GM19043 (cell line): Measurements from ENCODE around the gene TENM4.
"Not testable (repeated sequence)": the region's sequence is repeated elsewhere in the genome, so short reads cannot be mapped to it uniquely, and the experiment has no call there.

Experiments
- ATAC-seq: cut with Tn5 transposase; IDR thresholded peaks from one replicate; pipeline ENCODE4 v1.9.1; 2021; ENCODE audit warnings: low read depth; ENCODE audit not compliant: unreplicated experiment

TENM4 gene

DNA sequence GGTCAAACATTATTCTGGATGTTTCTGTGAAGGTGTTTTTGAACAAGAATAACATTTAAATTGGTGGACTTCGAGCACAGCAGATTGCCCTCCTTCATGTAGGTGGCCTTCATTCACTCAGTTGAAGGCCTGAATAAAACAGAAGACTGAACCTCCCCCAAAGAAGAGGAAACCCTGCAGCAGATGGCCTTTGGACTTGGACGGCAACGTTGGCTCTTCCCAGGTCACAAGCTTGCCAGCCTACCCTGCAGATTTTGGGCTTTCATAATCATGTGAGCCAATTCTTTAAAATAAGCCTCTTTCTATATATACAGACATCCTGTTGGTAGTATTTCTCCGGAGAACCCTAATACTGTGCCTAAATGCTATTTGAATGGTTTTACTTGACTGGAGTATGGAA, 434.0 kb downstream of the TENM4 start:
- no peak for ATAC-seq

DNA sequence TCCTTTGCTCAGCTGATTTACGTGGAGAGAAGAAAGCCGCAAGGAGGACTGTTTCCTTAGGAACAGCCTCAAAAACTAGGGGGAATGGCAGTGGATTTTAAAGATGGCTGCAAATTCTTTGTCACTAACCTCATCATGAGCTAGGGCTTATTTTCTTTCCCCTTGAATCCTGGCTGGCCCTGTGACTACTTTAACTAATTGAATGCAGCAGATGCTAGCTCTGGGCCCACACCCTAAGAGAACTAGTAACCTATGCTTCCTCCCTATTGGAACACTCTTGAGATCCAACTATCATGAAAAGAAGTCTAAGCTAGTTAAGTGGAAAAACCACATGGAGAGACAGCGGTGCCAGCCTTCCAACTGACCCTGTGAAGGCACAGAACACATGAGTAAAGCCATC, 444.8 kb downstream of the TENM4 start:
- no peak for ATAC-seq

DNA sequence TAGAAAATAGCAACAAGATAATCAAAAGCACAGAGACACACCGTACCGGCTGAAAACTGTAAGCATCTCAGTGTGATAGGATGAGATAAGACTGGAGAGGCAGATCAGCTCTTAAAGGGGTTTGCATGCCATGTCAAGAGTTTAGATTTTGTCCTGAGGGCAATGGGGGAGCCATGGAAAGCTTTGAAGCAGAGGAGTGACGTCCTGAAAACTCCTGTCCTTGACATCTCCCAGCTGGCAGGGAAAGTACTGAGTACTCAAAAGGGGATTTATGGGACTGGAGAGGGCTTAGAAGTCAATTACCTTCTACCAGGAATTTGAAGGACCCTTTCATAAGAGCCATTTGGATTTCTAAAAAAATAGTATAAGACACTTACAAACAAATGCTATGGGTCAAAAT, 445.7 kb downstream of the TENM4 start:
- ATAC-seq = no peak

DNA sequence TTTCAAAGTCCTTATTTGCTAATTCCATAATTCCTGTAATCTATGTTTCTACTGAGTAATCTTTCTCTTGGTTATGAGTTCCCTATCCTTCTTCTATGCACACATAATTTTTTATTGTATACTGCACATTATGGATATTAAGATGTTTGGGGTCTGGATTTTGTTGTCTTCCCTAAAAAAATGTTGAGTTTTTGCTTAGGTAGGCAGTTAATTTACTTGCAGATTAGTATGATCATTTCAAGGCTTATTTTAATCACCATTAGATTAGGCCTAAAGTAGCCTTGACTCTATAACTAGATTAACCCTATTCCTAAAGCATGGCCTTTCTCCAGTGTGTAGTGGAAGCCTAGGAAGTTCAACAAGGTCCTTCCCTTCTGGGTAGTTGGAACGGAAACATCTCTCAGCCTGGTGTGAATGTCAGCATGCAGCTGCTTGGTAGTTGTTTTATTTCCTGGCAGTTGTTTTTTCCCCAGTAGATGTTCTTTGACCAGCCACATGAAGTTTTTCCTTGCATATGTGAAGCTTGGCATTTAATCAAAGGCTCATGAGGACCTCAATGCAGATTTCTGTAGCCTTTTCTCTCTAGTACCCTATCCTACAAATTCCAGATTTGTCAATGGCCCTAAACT, 446.9 kb downstream of the TENM4 start:
- no peak for ATAC-seq

DNA sequence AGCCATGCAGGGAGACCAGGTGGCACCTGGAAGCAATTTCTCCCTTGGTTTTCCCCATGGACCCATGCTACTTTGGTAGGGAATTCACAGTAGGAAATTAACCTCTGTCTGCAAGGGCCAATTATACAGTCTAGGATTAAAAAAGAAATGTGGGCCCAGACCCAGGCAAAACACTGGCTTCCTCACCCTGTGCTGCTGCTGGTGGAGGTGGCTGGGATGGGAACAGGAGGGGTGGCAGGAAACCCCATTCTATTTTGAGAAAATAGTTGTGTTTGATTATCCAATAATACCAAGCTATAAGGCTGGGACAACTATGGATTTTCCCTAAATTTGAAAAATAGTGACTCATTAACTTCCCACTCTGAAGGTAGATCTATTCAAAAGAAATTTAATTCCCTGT, 449.1 kb downstream of the TENM4 start:
- no peak for ATAC-seq

DNA sequence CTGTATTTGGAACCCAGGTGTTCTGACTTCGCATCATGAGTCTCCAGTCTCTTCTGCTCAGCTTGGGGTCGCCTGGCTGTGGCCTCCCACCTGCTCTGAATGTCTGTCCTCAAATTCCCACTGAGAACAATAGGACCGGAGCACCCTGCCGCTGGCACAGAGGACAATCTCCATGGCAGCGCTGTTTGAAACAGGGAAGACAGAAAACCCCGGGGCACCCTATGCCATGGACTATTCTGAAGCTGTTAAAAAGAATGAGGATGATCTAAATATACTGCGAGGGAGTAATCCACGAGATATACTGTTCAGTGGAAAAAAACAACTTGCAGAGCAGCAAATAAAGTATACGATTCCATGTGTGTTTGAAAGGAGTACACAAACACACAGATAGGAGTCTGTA, 450.6 kb downstream of the TENM4 start:
- ATAC-seq = no peak

DNA sequence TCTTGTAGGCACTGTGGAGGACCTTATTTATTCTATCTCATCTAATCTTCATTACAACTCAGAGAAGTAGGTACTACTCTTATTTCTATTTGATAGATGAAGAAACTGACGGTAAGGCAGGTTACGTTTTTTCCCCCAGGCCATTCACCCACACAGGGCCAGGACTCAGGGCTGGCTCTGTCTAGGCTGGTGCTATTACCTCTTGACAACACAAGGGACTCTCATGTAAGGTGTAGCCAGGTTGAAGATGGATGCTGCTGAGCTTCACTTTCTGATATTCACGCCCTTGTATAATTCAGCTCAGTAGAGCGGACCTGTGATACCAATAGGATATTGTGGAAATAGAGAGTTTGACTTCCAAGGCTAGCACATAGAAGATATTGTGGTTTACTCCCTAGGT, 453.1 kb downstream of the TENM4 start:
- ATAC-seq = no peak

DNA sequence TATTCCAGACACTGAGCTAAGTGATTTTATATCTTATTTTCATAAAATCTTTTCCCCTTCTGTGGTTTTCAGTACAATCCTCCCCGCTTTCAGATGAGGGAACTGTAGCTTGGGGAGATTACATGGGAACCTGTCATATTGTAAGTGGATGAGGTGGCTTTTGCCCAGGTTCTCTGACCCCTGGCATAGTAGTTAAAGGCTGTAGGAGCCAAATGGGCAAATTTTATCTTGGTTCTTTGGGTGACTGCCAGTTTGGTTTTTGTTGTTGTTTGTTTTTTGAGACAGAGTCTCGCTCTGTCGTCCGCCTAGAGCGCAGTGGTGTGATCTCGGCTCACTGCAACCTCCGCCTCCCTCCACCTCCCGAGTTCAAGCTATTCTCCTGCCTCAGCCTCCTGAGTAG, 454.5 kb downstream of the TENM4 start:
- no peak for ATAC-seq

DNA sequence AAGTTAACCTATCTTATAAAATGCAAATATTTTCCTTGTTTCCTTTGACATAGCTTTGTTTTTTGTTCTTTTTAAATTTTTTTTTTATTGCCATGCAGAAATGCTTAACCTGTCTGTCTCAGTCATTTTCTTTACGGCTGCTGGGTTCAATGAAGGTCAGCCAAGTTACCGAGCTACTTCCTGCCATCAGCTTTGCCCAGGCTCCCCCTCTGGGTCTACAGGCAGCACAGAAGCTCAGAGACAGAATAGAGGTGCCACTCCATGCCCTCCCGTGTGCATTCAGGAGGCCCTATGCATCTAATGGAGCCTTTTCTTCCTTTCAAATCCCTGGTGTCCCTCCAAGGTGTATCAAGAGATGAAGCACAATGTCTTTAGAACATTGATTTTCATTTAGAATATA, 455.2 kb downstream of the TENM4 start:
- ATAC-seq = no peak

DNA sequence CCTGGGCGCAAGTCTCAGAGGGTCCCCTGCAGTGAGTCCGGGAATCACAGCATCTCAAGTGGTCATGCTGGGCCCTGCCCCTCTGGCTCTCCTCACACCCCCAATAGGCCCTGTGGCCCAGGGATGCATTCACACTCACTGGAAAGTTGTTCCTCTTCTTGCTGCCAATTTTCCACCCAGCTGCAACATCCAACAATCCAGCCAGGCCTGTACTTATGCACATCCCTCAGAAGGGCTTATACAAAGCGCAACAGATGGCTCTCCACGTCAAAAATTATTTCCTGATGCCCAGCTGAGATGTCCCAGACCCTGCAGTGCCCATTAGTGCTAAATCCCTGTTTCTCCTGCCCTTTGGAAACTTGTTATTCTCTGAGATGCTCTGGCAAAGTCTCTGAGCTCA, 458.4 kb downstream of the TENM4 start:
- no peak for ATAC-seq

DNA sequence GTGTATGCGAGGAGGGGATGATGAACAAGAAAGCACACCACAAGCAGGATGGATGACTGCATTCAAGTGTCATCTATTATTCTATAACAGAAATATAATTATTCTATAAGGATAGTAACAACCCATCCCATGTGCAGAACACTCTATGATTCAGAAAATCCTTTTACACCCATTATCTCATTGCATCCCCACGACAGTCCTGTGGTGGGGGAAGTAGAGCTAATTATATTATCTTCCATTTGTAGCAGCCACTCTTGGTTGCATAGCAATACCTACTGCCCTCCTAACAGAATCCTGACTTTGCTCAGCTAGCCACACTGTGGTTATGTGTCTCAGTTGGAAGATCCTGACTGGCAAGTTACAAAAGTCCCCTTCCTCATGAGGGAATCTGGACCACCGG, 459.7 kb downstream of the TENM4 start:
- ATAC-seq = no peak

DNA sequence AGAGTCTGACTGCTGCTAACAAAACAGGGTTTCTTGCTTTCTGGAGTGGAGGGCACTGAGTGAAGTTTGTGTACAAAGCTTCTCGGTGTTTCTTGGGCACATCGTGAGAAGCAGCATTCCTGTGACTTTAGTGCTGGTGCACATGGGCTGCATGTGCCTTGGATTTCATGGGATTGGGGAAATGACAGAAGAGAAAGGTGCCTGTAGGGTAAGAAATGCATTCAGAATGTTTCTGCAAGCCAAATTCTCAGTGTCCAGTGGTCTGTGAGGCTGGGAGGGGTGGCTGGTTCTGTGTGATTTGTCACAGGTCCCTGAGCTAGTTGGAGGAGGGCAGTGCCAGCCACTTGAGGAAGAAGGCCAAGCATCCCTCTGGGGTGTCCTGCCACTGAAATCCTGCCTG, 462.0 kb downstream of the TENM4 start:
- no peak for ATAC-seq

DNA sequence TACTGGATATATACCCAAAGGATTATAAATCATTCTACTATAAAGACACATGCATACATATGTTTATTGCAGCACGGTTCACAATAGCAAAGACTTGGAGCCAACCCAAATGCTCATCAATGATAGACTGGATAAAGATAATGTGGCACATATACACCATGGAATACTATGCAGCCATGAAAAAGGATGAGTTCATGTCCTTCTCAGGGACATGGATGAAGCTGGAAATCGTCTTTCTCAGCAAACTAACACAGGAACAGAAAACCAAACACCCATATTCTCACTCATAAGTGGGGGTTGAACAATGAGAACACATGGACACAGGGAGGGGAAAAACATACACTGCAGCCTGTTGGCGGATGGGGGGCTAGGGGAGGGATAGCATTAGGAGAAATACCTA, 463.0 kb downstream of the TENM4 start:
- ATAC-seq = not testable (repeated sequence)

DNA sequence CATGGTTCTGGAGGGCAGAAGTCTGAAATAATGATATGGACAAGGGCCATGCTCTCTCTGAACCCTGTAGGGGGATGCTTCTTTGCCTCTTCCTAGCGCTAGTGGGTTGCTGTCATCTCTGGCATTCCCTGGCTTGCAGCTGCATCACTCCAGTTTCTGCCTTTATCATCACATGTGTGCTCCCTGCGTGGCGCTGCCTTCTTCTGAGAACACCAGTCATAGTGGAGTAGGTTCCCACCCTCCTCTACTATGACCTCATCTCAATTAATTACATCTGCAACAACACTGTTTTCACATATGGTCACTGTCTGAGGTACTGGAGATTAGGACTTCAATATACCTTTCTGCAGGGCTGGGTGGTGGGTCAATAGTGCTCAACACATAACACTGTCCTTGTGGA, 463.8 kb downstream of the TENM4 start:
- no peak for ATAC-seq

DNA sequence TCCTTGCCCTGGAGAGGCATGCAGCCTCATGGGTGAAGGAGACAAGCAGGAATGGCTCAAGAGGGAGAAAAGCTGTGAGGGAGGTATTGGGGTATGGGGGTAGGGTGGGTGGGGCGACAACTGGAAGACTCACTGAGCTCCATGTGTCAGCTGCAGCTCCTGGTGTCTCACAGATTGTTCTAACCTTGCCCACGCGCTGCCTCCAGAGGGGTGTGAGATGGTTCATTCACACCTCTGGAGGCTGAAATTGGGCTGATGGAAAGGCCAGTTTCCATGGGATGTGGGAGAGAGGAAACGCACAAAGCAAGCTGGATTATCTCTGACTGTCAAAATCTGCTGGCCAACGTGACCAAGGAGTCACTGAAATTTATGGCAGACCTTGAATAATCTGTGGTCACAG, 465.7 kb downstream of the TENM4 start:
- no peak for ATAC-seq

DNA sequence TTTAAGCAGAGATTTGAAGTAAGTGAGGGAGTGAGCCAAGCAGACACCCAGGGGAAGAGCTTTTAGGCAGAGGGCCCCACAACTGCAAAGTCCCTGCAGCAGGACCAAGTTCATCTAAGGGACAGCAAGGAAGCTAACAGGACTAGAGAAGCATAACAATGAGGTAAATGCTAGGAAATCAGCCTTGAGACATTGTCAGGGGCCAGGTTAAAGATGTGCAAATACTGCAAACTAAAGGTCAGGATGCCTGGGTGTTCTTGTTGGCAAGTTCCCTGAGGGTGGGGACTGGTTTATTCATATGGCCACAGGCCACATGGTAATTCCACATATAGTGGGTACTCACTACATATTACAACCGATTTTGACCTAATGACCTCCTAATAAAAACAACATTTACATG, 467.0 kb downstream of the TENM4 start:
- ATAC-seq = no peak

DNA sequence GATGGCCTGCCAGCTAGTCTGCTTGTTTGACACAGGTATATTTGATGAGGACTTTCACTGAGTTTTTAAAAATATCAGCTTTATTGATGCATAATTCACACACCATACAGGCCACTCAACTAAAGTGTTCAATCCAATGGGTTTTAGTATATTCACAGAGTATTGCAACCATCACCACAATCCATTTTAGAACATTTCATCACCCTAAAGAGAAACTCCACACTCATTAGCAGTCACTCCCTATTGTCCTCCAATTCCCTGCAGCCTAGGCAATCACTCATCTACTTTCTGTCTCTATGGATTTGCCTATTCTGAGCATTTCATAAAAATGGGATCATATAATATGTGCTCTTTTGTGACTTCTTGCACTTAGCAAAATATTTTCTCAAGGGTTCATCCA, 468.2 kb downstream of the TENM4 start:
- ATAC-seq = no peak

DNA sequence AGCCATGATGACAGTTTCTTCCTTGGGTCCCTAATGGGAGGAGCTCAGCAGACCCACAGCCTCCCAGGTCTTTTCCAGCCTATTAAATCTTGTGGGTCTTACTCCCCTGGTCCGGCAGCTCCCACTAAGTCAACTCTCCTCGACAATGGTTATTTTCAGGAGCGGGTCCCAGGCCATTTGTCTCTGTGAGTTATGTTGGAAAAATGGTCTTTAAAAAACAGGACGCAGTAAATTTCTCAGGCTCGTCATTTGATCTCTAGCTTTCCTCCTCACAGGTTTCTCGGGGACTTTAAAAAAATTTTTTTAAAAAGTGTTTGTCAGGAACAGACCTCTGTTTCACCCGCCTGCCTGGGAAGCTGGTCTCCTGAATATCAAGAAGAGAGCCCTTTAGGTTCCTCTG, 468.7 kb downstream of the TENM4 start:
- ATAC-seq = no peak

DNA sequence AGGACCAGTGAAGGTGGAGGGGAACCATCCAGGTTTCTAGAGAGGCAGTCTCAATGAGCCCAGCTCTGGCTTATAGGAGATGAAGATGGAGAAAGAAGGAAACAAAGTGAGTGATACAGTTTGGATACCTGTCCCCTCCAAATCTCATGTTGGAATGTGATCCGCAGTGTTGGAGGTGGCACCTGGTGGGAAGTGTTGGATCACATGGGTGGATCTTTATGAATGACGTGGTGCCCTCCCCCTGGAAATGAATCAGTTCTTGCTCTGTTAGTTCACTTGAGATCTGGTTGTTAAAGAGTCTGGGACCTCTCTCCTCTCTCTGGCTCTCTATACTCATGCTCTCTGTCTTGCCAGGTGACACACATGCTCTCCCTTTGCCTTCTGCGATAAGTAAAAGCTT, 473.0 kb downstream of the TENM4 start:
- ATAC-seq = no peak

DNA sequence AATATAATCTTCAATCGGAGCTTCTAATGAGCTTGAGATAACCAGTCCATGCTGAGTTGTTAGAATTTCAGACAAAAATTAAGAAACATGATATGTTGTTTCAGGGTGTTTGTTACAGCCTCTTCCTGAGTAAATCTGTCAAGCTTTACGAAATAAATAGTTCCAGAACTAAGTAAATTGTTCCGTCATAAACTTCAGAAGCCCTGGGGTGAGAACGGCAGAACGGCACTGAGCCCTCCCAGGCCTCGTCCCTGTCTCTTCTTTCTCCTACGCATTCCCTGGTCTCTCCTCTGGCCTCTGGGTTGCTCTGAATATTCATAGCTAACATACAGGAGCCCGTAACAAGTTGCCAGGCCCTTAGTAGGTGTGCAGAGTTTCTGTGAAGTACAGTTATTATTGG, 475.4 kb downstream of the TENM4 start:
- no peak for ATAC-seq

DNA sequence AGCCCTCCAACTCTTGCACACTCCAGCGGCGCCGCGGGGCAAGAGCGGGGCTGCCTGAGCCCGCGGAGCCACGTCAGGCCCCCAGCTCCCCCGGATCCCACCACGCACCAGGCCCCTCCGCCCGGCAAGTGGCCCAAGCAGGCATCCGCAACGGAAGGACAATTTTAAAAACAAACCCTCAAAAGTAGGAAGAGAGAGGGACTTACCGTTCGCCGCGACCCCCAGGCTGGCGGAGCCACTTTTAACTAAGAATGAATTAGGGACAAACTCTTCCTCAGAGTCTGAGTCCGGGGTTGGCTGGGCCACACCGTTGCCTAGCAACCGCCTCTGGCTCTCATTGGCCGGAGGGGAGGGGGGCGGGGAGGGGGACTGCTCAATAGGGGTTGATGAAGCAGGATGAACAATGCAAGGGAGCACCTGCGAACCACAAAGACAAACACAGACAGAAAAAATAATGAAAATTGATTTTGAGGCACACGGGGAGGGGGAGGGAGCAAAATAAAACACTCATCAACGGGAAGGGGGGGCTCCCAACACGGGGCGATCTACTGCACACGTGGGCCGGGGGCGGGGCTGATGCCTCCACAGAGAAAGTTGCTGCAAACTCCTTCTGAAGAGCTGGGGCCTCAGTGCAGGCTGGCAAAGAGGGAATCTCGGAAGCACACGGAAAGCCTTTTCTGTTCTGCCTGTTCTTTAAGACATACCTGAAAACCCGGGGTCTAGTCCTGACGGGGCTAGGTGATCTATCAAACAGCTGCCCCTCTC, 478.7 kb downstream of the TENM4 start:
- no peak for ATAC-seq

DNA sequence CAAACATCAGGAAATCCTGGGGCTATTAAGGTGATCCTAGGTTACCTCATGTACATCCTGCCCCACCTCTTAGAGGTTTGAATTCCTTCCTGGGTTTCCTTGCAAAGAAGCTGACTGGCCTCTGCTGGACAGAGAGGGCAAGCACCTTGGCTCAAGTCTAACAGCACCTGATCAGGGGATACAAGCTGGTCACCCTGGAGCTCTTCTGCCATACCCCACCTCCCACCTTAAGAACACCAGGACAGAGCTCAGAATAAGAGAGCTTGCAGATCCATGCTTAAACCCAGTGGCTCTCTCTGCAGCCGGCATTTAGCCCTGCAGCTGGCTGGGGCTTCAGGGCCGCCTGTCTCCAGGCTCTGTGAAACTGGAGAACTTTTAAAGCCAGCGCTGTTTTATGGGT, 479.6 kb downstream of the TENM4 start:
- no peak for ATAC-seq

DNA sequence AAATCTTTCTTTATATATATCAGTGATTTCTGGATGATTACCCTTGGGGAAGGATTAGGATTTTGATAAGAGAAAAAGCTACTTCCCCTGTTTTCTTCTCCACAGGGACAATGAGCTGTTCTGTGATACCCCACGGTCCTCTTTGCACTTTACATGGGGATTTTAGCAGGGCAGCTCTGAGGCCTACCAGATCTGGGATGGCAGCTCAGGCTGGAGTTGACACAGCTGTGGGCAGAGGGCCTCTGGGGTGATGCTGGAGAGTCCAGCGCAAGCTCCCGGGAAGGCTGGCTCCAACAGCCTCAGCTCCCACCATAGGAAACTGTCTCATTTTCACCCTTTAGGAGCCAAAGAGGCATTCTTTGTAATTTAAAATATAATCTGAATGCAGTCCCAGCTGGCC, 482.4 kb downstream of the TENM4 start:
- ATAC-seq = no peak
